HG03095 (cell line): ENCODE measurements around the gene LONP1.
"Not testable (repeated sequence)": the region's sequence is repeated elsewhere in the genome, so short reads cannot be mapped to it uniquely, and the experiment has no call there.

Source experiments
- ATAC-seq: cut with Tn5 transposase; IDR thresholded peaks from one replicate; pipeline ENCODE4 v1.9.1; 2021; ENCODE audit warnings: moderate library complexity; ENCODE audit not compliant: unreplicated experiment

The LONP1 gene

DNA sequence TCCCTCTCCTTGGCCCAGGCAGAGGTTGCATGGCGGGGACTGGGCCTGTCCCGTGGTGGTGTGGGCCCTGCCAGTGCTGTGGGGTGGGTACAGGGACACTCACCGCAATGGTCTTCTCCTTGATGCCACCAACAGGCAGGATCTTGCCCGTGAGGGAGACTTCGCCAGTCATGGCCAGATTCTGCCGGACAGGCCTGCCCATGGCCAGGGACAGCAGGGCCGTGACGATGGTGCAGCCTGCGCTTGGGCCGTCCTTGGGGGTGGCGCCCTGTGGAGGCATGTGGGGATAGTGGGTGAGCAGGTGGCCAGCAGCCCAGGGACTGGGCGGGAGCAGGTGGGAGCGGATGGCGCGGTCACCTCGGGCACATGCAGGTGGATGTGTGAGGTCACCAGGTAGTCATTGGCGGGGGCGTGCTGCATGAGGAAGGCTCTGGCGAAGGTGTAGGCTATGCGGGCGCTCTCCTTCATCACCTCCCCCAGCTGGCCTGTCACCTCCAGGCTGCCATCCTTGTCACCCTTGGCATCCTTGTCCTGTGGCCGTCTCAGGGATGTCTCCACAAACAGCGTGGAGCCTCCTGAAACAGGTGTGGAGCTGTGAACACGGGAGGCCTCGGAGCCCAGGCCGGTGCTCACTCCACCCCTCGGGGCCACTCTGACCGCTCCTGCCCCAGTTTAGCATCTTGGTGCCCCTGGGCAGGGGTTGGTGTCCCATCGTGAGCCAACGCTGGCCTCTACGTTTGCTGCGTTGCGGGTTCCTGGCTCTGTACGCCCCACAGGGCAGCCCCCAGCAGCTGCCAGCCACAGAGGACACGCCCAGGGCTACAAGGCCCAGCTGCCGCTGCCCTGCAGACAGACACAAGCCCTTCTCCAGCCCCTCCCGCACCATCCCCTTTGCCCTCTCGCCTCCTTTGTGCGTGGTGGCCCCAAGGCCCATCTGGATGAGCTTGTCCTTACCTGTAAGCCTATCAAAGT, 26.5 kb downstream of the LONP1 start:
- no peak for ATAC-seq

DNA sequence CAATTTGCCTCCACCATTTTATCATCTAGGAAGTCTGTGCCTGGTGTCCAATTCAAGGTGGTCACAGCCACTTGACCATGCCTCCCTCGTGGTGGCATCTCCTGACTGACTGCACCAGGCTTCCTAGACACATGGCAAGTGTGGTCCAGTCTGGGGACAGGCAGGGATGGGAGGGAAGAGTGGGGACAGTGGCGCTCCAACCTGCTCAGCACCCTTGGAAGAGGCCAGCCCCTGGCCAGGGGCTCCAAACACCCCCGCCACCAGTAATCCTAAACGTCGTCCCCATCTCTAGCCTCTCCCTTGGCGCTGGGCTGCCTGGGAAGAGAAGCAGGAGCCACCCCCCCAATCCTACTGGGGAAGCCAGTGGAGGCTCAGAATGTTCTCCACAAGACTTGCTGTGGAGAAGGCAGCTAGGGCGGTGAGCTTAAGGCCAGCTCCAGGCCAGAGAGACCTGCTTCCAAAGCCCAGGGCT, 27.2 kb downstream of the LONP1 start:
- ATAC-seq = no peak

DNA sequence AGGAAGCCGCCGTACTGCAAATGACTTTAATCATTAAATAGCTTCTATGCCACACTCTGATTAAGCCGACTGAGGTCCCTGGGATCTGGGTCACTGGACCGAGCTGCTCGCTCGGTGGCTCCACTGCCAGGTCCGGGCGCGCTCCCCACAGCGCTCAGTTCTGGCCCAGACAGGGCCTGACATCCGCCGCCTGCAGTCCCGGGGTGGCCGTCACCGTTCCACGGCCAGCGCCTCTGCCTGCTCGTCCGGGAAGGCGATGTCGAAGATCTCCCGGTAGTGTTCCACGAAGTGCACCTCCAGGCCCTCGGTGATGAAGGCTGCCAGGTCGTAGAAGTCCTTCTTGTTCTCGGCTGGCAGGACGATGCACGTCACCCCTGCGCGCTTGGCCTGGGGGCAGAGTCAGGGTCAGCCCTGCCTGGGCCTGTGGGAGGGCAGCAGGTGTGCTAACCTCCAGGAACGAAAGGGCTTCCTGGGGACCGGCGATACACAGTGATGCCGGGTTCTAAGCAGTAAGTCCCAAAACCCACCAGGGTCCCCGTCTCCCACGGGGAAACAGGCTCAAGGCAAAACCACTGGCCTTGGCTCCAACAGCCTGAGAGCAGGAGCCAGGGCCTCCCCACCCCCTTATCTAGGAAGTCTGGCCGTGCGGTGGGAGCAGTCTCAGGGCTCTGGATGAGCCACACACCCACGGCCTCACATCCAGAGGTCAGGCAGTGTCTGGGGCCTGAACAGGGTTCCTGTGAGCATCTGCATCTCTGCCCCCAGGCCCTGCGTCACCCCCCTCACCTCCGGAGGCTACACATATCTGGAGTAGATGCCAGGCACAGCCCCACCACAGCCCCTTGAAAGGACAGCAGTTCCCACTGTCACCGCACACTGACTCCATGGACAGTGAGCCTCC, 27.9 kb downstream of the LONP1 start:
- ATAC-seq = no peak

DNA sequence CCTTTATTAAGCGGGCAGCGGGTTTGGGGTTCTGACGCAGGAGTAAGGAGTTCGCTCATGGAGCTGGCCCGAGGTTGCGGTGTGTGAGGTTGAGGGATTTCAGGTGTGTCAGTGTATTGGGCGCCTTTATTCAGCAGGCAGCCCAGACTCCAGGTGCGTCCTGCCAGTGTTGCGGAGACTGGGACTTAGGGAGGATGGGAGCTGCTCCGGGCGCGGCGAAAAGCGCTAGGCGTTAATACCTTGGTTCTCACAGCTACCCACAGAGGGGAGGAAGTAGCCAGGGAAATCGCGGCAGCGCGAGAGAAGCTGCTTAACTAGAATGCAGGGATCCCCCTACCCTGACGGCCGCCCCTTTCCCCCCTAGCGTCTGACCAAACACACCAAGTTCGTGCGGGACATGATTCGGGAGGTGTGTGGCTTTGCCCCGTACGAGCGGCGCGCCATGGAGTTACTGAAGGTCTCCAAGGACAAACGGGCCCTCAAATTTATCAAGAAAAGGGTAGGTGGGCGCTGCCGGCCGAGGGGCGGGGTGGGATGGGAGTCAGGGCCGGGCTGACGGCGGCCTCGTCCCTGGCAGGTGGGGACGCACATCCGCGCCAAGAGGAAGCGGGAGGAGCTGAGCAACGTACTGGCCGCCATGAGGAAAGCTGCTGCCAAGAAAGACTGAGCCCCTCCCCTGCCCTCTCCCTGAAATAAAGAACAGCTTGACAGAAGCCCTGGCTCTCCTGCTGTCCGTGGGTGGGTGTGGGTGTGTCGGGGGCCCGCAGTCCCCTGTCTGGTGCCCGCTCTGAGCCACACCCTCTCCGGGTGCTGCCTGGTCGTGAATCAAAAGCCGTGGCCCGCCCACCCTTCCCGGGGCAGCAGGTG, 28.8 kb downstream of the LONP1 start:
- ATAC-seq = no peak

DNA sequence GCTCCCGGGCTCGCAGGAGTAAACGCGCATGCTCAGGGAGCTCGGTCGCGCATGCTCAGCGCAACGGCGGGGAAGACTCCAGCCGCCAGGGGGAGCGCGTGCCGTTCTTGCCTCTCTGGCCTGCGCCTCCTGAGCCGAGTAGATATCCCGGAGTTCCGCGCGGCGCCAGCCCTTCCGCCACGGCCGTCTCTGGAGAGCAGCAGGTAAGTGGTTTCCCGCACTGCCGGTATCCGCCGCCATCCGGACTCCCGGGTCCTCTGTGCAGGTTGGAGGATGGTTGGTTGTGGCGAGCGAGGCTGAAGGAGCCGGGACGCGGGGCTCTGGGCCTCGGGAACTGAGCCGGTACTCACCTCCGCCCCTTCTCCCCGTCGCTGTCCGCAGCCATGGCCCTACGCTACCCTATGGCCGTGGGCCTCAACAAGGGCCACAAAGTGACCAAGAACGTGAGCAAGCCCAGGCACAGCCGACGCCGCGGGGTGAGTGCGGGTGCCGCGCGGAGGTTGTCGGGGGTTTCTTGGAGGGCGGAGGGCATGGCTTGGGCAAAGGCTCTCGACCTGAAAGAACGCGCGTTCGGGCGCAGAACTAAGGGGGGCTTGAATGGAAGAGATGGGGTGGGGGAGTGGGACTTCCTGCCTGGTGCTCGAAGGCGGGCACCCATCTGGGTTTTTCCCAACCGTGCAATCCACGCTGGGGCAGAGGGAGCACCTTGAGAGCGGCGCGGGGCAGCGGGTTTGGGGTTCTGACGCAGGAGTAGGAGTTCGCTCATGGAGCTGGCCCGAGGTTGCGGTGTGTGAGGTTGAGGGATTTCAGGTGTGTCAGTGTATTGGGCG, 29.6 kb downstream of the LONP1 start, which contains the start of gene RPL36:
Gene RPL36, plus strand, starts transcription at position 171 of the 830 bp plus-strand sequence. Its CDS starts 213 bp downstream, at position 384.
- peak; percentile 36 for ATAC-seq

DNA sequence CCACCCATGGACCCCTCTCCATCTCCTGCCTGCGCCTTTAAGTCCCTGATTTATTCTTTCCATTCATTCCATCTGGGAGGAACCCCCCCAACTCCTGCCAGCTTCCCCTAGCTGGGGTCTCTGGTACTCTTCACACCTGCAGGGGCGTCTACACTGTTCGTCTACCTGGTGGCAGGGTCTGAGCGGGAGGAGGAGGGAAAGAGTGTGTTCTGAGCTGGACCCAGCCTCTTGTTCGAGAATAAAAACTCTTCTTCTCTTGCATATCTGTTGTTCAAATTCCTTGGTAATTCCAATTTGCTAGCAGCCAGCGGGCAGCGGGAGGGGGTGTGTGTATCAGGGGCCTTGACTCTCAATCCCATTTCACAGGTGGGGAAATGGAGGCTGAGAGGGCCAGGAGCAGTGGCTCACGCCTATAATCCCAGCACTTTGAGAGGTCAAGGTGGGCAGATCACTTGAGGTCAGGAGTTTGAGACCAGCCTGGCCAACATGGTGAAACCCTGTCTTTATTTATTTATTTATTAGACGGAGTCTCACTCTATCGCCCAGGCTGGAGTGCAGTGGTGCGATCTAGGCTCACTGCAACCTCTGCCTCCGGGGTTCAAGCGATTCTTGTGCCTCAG, 31.6 kb downstream of the LONP1 start:
- ATAC-seq = not testable (repeated sequence)

DNA sequence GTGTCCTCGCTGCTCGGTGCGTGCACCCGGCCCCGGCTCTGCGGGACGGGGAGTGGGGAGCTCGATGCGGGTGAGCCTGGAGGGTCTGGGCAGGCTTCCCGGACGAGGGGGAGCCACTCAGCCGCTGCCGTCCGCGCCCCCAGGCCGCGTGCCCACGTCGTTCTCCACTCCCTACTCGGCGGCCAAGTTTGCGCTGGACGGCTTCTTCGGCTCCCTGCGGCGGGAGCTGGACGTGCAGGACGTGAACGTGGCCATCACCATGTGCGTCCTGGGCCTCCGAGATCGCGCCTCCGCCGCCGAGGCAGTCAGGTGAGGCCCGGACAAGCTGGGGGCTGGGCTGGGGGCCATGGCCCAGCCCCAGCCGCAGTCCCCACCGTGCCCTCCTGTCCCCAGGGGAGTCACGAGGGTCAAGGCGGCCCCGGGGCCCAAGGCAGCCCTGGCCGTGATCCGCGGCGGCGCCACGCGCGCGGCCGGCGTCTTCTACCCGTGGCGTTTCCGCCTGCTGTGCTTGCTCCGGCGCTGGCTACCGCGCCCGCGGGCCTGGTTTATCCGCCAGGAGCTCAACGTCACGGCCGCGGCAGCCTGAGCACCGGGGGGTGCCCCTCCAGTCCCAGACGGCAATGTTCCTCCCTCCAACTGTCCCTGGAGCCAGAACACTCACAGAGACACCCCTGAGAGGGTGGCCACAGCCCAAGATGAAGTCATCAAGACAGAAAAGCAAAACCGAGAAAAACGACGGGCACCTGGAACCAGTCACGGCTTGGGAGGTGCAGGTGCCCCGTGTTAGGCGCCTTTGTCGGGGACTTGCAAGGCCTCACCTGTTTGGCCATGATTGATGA, 32.4 kb downstream of the LONP1 start:
- no peak for ATAC-seq

DNA sequence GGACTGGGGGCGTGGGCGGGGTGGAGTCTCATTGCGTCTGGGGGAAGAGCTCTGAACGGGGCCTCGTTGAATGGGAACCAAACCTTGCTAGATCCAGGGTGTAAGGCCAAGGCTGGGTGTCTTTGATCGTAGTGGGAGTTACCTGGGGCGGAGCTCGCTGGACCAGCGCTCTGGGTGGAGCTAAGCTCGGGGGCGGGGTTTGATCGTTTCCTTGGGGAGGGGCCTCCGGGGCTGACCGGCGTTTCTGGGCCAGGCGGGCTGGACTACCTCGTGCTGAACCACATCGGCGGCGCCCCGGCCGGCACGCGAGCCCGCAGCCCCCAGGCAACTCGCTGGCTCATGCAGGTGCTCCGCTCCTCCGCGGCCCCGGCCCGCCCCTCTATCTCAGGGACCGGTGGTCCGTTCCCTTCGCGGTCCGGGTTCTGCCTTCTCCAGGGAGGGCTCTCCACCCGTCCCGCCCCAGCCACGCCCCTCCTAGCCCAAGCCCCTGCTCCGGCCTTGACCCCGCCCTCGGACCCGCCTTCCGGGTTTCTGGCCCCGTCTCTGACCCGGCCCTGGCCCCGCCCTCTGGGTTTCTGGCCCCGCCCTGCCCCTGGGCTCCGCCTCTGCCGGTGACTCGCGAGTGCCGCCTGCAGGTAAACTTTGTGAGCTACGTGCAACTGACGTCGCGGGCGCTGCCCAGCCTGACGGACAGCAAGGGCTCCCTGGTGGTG, 33.1 kb downstream of the LONP1 start:
- ATAC-seq = peak; percentile 45

DNA sequence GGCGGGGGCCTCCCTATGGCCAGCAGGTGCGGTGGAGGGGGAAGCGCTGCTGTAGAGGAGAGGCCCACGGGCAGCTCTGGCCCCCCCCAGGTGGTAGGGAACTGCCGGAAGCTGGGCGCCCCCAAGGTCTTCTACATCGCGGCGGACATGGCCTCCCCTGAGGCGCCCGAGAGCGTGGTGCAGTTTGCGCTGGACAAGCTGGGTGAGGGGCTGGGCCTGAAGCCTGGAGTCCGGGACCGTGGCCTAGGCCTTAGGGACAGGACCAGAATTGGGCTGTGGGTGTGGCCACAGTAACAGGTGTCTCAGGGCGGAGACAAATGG, 33.7 kb downstream of the LONP1 start:
- no peak for ATAC-seq

DNA sequence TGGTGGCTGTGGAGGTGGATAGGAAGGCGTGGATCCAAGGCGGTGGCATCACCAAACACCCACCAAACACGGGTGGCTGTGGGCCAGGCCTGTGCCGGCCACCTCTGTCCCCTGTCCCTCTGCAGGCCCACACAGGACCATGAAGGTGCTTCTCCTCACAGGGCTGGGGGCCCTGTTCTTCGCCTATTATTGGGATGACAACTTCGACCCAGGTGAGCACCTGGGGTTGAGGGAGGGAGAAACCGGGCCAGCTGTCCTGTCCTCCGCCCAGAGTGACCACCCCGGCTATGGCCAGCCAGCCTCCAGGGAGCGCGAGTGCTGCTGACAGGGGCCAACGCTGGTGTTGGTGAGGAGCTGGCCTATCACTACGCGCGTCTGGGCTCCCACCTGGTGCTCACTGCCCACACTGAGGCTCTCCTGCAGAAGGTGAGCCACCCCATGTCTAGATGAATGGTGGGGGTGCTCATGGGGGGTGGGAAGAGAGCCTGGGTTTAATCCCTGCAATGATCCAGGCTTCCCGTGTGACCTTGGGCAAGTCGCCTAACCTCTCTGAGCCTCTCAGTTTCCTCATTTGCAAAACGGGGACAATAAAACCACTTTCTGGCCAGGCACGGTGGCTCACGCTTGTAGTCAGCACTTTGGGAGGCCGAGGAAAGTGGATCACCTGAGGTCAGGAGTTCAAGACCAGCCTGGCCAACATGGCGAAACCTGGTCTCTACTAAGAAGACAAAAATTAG, 35.1 kb downstream of the LONP1 start:
- ATAC-seq = no peak

DNA sequence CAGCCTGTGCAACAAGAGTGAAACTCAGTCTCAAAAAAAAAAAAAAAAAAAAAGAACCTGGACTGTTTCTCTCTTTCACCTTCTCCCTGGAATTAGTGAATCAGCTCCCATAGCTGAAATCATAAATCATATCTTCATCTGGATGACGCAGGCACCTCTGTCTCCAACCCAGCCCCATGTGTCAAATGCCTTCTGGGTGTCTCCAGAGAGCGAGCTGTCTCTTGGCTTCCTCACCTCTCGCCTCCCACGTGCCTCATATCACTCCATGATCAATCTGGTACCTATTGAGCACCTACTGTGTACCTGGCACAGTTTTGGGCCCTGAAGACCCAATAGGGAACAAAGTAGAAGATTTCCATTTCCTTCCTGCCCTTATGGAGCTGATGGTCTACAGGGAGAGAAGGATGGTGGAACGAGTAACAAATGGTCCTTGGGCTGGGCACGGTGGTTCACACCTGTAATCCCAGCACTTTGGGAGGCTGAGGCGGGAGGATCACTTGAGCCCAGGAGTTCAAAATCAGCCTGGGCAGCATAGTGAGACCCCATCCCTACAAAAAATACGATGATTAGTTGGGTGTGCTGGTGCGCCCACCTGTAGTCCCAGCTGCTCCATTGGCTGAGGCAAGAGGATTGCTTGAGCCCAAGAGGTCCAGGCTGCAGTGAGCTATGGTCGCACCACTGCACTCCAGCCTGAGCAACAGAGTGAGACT, 36.6 kb downstream of the LONP1 start:
- no peak for ATAC-seq

DNA sequence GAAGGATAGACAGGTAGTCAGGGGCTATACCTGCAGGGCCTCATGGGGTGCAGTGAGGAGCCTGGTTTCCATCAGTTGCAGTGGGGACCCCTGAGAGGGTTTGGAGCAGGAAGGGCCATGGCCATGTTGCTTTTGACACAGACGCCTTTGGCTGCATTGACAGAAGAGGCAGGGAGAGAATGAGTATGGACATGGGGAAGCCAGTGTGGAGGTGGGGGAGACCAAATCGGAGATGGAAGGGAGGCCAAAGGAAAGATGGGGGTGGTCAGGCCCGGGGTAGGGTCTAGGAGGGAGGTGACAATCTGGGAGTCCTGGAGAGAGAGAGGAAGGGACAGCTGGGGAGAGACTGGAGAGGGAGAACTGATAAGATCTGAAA, 37.9 kb downstream of the LONP1 start:
- ATAC-seq = no peak

DNA sequence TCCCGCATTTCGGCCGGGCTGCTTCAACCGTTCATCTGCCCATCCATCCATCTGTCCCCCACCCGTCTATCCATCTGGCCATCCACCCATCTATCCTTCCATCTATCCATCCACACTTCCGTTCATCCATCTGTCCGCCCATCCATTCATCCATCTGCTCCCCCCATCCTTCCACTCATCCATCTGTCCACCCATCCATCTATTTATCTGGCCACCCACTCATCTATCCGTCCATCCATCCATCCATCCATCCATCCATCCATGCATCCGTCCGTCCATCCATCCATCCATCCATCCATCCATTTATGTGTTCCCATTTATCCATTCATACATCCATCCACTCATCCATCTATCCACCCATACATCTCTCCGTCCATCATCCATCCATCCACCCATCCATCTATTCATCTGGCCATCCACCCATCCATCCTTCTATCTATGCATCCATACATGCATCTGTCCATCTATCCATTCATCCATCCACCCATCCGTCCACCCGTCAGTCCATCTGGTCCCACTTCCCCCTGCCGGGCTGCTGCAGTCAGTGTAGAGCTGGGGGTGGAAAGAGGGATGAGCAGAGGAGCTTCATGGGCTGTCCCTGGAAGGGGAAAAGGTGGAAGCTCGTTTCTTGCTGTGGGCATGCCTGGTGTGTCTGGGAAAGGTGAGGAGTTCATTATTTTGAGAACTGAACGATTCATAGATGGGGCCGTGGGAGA, 38.4 kb downstream of the LONP1 start:
- no peak for ATAC-seq

DNA sequence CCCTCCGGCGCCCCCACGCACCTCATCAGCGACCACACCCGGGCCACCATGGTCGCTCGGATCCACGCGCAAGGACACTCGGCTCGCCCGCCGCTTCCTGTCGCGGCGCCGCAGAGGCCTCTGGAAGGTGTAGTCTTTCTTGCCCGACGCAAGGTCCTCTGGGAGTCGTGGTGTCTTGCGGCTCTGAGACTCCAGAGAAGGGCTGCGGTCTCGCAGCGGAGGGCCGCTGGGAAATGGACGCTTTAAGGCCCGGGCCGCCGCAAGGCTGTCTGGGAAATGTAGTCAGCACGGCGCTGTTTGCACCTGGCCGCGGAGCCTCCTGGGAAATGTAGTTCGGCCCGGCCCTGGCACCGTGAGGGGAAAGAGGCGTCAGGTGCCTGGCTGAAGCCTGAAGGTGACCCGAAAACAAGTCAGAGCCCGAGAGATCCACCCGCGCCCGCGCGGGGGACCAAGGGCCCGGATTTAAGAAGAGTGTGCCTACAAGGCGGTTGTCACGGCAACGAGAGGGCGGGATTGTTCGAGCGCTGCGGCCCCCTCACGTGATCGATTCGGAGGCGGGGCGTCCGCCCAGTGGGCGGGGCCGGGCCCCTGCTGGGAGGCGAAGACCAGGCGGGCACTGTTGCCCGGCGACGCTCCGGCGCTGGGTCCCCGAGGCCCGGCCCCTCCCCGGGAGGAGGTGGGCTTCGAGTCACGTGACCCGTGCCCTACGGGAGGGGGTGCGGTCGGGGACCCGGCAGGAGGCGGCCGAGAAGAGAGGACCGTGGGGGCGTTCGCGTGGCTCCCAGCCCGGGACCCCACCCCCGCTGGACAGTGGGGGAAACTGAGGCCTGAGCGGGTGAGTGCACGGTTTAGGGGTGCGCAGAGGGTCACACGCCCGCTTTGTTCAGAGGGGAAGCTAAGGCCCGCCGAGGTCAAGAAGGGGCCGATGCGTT, 39.2 kb downstream of the LONP1 start, which contains the start of the genes HSD11B1L and MICOS13:
Gene HSD11B1L, plus strand, starts transcription at position 591 of the 932 bp plus-strand sequence. CDS start 3,806 bp downstream, outside the sequence.
Gene MICOS13, minus strand, starts transcription at position 80 of the 932 bp plus-strand sequence. Its CDS starts 30 bp downstream, at position 50.
- ATAC-seq = peak; percentile 82

DNA sequence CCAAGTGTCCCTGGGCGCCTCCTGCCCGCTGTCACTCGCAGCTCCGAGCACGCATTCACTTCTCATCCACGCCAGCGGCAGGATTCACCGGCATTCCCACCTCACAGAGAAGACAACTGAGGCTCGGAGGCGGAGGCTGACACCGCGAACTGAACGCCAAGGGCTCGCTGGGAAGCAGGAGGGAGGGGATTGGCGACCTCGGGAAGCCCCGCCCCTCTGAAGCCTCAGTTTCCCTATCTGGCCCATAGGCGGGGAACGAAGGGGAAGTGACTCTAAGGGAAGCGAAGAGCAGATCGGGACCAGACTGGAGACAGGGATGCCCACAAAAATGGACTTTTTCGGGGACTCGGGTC, 39.9 kb downstream of the LONP1 start:
- no peak for ATAC-seq
